Stimulated activated CD8-positive, alpha-beta memory T cell treated with anti-CD3 and anti-CD28 coated beads, Interleukin-15, amount 100 ng/mL, for 24 hours (primary cell): ENCODE measurements around the gene ISCA1.

ENCODE experiments used
- DNase-seq: peaks from one replicate; pipeline ENCODE4 v3.0.0-alpha.2; 2020; ENCODE audit warnings: low read depth

The ISCA1 gene

GRCh38 chr9:86285261-86285660 is 2.9 kb upstream of the ISCA1 start:
- no peak for DNase-seq

DNA sequence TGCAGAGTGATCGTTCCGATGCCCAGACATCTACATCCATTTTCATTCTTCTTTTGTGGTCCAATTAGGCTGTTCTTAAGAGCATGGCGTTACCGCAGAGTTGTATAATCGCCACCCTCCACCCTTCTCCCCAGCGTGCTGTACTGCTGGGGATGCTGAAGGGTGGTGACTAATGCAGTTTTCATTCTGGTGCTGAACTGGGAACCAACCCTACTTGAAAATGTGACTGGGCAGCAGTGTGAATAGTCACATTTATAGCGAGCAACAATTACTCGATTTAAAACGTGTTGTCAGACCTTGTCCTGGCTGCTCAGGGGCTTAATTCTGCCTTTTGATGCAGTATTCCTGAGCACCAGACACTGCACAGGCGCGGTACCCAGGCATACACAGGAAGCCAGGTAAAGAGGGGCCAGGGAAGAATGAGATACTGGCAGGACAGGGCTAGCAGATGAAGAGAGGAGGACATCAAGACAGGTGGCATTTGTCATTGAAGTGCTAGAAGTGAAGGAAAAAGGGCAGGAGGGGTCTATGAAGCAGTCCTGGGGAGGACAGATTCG is 719 bp upstream of the ISCA1 start:
- no peak for DNase-seq

DNA sequence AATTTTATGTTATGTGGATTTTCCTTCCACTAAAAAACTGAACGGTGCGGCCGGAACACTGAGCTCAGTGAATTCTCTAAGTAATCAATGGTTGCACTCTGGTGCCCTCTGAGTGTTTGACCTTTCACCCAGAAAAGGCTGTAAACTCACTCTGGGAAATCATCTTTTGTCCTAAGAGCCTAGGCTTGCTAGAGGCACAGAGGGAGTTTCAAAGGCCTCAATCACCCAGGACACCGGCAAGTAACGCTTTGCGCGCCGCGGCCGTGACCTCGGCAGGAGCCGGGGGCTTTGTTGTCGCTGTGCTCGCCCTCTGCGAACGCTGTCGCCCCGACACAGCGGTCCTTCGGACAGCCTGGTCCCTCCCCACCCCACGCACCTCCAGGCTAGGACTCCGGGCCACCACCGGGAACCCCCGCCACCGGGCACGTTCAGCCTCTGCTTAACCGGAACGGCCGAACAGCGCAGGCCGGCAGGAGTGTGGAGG is 703 bp downstream of the ISCA1 start:
- DNase-seq, result no peak

DNA sequence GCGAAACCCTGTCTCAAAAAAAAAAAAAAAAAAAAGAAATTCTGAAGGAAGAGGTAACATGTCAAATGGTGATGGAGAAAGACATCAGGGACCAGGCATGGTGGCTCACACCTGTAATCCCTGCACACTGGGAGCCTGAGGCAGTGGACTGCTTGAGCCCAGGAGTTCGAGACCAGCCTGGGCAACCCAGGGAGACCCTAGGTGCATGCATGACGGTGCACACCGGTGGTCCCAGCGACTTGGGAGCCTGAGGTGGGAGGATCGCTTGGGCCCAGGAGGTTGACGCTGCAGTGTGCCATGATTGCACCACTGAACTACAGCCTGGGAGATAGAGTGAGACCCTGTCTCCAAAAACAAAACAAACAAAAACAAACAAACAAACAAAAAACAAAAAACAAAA is 1.8 kb downstream of the ISCA1 start:
- DNase-seq, result no peak

- DNase-seq, result no peak
Measured at GRCh38 chr9:86279839-86280238, 2.5 kb downstream of the ISCA1 start.

DNA sequence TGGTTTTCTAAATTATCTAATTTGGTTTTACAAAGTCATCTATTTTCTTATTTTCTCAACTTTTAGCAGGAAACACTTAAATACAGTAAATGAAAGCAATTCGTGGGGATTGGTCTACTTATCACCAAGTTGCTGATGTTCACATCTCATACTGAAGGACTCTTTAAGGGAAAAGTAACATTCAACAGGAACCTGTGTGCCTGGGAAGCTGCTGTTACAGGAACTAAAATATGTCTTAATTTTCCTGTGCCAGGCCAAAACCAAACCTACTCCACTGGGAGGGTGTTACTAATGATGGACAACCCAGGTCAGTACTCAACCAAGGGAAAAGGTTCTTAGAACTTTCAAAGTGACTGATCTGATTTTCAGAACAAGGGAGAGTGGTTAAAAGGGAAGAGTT is 5.3 kb downstream of the ISCA1 start:
- no peak for DNase-seq

DNA sequence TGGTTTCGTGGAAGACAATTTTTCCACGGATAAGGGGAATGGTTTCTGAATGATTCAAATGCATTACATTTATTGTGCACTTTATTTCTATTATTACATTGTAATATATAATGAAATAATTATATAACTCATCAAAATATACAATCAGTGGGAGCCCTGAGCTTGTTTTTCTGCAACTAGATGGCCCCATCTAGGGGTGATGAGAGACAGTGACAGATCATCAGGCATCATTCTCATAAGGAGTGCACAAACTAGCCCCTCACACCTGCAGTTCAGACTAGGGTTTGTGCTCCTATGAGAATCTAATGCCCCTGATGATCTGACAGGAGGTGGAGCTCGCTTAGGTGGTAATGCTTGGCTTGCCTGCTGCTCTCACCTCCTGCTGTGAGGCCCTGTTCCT is 6.4 kb downstream of the ISCA1 start:
- no peak for DNase-seq

GRCh38 chr9:86274821-86275643 is 7.3 kb downstream of the ISCA1 start:
- no peak for DNase-seq

GRCh38 chr9:86272221-86272620 is 10.1 kb downstream of the ISCA1 start:
- no peak for DNase-seq

DNA sequence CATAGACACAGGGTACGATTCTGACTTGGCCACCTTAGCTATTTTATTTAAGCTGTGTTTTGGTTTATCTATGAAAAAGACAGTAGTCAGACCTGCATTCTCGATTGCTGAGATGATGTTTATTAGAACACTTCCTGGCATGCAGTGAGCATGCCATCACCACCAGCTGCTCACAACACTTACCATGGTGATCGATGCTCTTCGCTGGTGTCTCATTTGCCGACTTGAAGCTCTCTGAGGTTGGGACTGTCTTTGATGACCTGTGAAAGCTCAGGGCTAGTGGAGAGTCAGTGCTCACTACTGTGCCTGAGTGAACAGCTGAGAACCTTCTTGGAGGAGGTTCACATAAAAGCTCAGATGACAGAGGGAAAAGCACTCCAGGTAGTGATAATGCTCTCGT is 18.5 kb downstream of the ISCA1 start:
- no peak for DNase-seq

- DNase-seq, result no peak
Measured at GRCh38 chr9:86262492-86262891, 19.8 kb downstream of the ISCA1 start.

DNA sequence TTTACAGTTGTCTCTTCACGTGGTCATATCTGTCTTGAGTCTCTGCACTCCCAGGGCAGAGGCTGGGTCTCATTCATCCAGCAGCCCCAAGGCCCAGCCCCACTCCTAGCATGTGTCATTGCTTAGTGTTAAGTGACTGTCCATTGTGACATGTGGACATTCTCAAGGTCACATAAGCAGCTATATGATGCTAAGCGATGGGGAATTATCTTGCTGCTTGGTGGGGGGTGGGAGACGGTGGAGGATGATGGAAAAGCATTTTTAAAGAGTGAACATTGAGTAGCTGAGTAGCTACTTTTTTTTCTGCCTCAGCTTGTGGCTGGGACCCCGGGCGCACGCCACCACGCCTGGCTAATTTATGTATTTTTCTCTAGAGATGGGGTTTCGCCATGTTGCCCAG is 22.8 kb downstream of the ISCA1 start, which contains the start of gene C9orf153:
TSS of gene C9orf153 (minus strand) at position 101 of the 400 bp plus-strand sequence. CDS start 30,054 bp downstream, outside the sequence.
- DNase-seq, result no peak

- no peak for DNase-seq
Measured at GRCh38 chr9:86257391-86257790, 24.9 kb downstream of the ISCA1 start.

DNA sequence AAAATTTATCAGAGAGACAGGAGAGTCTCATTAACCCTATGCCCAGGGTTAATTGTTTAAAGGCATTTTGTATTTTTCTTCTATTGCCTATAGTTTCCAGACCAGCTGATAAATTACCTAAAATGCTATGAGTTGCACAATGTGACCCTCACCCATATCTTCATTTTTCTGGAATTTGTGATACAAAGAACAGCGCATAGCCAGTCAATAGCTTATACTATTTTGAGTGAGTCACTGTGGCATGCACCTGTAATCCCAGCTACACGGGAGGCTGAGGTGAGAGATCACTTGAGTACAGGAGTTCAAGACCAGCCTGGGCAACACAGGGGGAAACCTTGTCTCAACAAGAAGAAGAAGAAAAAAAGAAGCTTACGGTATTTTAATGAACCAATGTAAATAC is 25.7 kb downstream of the ISCA1 start:
- no peak for DNase-seq

GRCh38 chr9:86253577-86253976 is 28.8 kb downstream of the ISCA1 start:
- DNase-seq, result no peak

DNA sequence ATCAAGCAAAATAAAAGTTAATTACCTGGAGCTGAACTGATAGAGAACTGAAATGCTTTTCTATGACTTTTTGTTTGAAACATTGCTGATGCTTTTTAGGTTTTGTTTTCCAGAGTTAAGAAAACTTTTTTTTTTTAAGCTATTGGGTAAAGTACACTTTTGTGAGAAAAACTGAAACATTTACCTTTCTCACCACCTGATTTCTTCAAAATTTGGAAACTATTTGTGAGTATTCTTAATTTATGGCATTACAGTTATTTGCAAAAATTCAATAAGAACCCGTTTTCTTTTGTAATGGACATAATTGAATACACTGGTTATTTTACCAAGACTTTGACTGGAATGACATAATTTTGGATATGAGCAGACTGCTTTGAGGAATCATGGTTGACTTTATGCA is 29.5 kb downstream of the ISCA1 start:
- DNase-seq, result no peak

GRCh38 chr9:86250123-86250522 is 32.2 kb downstream of the ISCA1 start:
- DNase-seq, result no peak

- no peak for DNase-seq
Measured at GRCh38 chr9:86248746-86249145, 33.6 kb downstream of the ISCA1 start.

GRCh38 chr9:86246752-86247161 is 35.6 kb downstream of the ISCA1 start:
- no peak for DNase-seq

DNA sequence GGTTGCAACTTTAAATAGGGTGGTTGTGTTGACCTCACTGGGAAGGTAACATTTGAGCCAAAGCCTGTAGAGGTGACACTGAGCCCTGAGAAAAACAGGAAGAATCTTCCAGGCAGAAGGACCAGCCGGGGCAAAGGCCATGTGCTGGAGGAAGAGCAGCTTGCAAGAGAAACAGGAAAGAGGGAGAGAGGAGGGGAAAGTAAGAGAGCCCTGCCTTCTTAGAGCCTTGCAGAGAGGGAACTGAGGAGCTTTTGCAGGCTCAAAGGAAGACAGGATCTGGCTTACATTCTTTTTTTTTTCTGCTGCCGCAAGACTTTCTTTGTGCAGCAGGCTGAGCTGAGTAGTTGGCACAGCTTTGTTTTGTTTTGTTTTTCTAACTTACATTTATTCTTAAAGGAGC is 40.3 kb downstream of the ISCA1 start:
- no peak for DNase-seq

- DNase-seq, result no peak
Measured at GRCh38 chr9:86241216-86241615, 41.1 kb downstream of the ISCA1 start.

DNA sequence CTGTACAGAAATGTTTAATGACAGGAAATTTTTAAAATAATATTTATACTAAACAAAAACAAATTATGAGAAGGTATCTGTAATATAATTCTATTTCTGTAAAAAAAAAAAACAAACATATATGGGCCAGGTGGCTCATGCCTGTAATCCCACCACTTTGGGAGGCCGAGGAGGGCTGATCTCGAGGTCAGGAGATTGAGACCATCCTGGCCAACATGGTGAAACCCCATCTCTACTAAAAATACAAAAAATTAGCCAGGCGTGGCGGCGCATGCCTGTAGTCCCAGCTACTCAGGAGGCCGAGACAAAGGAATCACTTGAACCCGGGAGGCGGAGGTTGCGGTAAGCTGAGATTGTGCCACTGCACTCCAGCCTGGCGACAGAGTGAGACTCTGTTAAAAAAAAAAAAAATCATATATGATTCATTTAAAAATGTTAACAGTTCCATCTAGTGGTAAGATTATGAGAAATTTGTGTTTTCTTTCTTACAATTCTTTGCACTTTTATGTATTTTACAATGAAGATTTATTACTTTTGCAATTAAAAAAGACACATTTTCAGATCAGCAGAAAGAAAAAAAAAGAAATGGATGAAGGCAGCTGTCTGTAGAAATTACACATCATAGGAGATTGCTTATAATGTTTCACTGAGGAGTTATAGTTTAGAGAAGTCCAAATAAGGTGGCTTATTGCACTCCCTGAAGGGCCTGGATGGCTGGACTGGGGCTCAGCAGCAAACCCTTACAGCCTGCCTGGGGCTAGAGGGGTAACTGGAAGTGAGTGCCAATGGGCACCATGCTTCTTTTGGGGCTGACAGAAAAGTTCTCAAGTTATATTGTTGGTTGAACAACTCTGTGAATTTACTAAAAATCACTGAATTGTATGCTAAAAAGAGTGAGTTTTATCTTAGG is 43.2 kb downstream of the ISCA1 start:
- DNase-seq, result no peak

- DNase-seq, result no peak
Measured at GRCh38 chr9:86230858-86231257, 51.5 kb downstream of the ISCA1 start.
